HG03039 (cell line): Measurements from ENCODE around the gene AP2B1.

ENCODE experiments used
- ATAC-seq: cut with Tn5 transposase; IDR thresholded peaks from one replicate; pipeline ENCODE4 v1.9.1; 2021; ENCODE audit warnings: mild to moderate bottlenecking, moderate library complexity; ENCODE audit not compliant: unreplicated experiment

Gene AP2B1

GRCh38 chr17:35726953-35727460, 139.9 kb downstream of the AP2B1 start:
- ATAC-seq: no peak

- no peak for ATAC-seq
These were observed 140.5 kb downstream of the AP2B1 start for GRCh38 chr17:35727635-35728034.

GRCh38 chr17:35728551-35728950, 141.4 kb downstream of the AP2B1 start:
- ATAC-seq: no peak

DNA sequence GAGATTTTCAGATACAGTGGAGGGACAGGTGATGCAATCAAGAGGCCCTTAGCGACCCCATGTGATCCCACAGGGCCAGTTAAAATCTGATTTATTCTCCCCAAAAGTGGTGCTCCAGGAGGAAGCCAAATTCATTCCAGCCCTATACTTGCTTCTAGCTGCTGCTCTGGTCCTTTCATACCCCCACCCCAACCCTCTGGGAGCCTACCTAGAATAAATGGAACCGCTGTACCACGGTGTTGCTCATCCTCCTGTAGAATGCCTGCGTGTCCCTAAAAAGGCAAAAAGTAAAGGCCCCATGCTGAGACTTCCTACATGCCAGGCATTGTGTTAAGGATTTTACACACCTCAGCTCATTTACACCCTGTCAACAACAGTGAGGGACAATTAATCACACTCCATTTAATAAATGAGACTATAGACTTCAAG, 142.3 kb downstream of the AP2B1 start:
- ATAC-seq: no peak

GRCh38 chr17:35730400-35731005, 143.4 kb downstream of the AP2B1 start:
- no peak for ATAC-seq

DNA sequence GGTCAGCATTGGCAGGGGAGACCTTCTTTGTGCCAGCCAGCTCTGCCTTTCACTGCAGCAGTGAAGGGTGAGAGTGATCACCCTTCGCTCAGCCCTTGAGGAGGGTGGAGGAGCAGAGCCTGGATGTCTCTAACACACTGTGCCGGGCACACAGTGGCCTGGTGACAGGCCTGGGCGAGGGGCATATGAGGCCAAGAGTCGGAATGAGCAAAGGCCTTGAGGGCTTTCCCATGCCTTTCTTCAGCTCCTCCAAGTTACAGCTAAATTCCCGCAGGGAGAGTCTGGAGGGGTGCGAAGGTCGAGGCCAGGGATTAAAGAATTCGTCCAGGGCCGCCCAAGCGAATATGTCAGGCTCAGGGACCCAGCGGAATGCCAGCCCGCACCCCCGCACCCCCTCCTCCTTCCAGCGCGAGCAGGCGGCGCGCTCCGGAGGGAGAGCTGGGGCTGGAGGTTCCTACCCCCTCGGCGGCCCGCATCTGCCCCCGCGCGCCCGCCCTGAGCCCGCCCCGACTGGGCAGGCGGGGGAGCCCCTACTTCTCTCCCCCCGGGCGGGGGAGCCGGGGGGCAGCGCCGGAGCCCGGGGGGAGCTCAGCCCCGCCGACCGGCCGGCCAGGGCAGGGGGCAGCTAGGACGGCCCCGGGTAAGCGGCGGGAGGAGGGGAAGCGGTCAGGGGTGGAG, 144.3 kb downstream of the AP2B1 start, which contains the start of gene RASL10B:
Gene RASL10B, plus strand, starts transcription at position 401 of the 678 bp plus-strand sequence. CDS start 3,546 bp downstream, outside the sequence.
- no peak for ATAC-seq

DNA sequence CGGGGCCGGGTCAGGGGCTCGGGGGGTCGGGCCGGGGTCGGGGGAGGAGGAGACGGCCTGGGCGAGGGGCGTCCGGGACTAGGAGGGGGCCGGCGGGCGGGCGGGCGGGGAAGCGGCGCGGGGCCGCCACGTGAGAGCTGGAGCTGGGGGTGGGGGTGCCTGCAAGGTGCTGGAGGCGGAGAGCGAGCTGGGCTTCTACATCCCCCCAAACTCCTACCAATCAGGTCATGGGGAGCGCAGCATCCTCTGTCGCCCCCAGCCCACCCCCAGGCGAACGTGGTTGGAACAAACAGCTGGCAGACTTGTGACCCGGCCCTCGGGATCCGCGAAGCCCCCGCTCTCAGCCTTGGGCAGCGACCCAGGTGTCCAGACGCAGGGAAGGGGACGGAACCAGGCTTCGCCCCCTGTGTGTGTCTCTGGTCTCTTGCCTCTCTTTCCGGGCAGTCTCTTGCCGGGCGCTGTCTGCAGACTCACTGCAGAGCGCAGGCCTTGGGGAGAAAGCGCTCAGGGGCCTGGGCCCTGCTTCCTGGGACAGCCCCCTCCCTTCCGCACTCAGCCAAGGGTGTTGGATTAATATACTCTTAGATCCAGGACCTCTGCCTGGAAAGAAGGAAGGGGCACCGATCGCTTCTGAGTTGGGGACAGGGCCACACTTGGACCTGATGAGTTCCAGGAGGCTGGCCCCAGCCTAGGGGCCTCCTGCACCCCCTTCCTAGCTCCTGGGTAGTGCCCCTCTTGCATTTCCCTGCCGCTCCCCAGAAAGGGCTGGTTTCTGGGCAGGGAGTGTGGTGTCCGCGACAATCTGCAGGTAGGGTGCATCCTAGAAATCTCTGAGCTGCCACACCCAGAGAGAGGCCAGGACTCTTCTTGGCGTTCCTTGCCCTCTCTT, 145.0 kb downstream of the AP2B1 start:
- no peak for ATAC-seq

GRCh38 chr17:35732806-35733136, 145.6 kb downstream of the AP2B1 start:
- ATAC-seq: no peak

DNA sequence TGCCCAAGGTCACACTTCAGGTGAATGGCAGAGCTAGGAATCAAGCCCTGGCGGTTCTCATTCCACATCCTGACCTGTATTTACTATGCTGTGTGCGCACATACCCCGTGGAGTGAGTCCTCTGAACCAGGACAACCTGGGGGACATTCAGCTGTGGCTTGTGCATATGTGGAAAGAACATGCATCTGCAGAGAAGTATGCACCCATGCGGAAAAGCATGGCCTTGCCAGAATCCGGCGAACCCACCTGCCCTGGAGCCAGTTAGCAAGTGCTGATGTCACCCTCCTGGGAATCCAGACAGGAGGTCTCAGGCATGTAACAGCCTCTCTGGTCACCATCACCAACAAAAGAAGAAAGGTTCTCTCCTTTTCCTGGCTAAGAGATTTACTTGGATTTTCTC, 146.2 kb downstream of the AP2B1 start:
- ATAC-seq: no peak

- no peak for ATAC-seq
These were observed 147.3 kb downstream of the AP2B1 start for GRCh38 chr17:35734396-35734795.

- no peak for ATAC-seq
These were observed 148.1 kb downstream of the AP2B1 start for GRCh38 chr17:35735036-35735805.

DNA sequence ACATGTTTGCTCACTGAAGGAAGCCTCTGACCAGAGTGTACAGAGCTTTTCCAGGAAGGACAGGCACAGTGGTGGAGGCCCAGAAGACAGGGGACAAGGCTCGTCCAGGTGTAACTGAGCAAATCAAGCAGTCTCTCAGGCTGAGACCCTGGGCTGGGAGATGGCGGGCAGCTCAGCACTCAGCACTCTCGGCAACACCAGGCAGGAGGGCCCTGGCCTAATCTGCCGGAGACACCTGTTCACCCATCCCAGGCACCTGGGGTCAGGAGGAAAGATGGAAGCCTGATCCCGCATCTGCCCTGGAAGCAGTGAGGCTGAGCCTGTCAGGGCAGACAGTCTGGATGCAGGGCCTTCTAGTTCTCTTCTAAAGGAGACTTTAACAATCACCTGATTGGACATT, 149.1 kb downstream of the AP2B1 start:
- no peak for ATAC-seq

DNA sequence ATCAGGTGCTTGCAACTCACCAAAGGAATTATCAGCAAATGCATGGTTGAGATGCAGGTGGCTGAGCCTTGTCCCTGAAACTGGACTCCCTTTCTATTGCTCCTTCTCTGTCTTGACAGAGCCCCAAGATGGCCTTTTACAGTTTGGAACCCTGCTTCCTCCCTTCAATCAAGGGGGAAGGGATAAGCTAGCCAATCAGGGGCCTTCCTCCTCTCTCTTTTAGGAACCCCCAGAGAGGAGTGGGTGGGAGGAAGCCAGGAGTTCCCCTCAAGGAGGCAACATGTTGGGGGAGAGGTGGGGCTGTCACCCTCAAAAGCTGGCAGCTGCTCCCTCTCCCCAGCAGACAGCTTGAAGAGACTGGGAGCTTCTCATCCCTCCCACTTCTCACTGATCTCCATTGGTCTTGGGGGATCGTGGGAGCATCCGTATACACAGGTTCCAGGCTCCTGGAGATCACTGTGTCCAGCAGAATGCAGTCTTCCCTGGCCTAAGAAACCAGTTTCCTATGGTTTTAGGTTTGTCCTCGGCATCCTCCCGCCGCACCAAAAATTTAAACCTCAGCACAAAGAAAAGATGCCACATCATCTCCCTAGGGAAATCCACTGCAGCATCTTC, 151.5 kb downstream of the AP2B1 start:
- ATAC-seq: no peak

DNA sequence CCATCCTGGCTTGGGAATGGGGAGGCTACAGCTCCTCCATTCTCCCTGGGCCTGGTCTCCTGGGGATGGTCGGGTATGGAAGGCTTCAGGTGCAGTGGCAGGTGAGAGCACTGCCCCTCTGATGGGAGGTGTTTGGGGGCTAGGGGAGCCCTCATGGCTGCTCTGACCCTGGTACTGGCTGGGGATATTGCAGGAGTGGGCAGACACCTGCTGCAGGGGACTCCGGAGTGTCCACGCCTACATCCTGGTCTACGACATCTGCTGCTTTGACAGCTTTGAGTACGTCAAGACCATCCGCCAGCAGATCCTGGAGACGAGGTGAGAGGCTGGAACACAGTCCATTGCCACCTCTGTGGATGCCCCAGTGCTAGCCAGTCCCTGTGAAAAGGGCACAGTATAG, 153.1 kb downstream of the AP2B1 start:
- no peak for ATAC-seq

GRCh38 chr17:35740997-35741931, 154.1 kb downstream of the AP2B1 start:
- no peak for ATAC-seq

DNA sequence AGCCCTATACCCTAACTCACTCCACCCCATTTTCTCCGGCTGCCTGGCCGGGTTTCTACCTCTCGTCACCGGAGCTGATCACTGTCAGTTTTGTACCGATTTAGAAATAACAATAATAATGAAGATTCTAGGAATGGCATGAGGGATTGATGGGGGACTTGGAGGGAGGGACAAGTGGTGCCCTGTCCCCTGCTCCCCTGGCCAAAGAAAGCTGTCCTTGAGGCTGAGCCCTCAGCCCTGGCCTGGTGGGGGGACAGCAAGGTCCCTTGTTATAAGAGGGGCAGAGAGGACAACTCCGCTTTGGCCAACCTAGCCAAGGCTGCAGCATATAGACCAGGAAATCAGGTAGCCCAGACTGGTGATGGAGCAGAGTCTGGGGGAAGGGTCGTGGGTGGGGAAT, 155.4 kb downstream of the AP2B1 start:
- ATAC-seq: no peak

DNA sequence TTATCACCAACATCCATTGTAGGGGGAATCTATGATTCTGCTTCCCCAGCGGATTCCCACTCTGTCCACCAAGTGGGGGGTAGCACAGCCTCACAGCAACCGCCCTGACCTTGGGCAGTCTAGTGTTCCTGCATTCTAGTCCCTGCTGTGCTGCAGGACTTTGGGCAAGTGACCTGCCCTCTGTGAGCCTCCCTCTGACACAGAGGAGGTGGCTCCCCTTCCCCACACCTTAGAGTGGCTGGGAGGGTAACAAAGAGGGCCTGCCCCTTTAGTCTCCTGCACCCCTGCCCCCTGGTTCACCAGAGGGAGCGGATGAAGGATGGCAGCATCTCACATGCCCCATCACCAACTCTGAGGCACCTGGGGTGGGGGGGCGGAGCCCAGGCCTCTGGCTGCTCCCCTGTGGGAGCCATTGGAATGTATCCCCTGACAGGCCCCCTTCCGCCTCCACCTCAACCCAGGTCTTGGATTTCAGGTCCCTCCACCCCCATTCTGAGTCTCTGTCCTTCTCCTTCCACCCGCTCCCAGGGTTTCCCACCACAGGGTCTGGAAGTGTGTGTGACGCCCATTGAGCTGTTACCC, 155.9 kb downstream of the AP2B1 start:
- no peak for ATAC-seq

DNA sequence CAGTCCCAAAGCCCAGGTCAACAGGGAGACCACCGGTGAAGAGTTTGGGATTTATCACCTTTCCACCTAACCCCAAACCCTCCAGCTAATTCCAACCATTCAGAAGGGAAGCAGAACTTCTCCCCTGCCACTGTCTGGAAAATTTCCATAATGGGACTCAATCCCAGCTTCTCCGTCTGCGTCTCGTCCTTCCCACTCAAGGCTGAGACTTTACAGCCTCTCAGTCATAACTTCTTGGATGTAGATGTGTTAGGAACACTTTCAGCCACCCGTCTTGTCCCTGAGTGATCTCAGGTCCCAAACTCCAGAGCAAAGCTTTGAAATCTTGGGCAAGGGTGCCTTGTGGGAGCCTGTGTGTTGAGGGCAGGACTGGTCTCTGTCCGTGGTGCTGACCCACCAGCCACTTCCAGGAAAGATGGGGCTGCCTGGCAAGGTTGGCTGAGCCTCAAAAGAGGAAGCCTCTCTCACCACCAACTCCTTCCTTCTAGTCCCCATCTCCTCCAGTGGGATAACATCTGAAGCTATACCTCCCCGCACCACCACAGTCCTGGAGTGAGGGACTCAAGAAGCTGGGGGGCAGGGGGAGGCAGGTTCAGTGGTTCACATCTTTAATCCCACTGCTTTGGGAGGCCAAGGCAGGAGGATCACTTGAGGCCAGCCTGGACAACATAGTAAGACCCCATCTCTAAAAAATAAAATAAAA, 156.7 kb downstream of the AP2B1 start:
- no peak for ATAC-seq
